HAP-1 (cell line): ENCODE measurements around the gene TULP1.
A peak's percentile ranks its signal among the peaks of the same experiment; 100 is the strongest.

ENCODE experiments used
- DNase-seq, 2 experiments: peaks; one replicate each; pipeline ENCODE4 v3.0.0-alpha.2; 2016 to 2020; ENCODE audit warnings: low spot score in 2 of 2
- H3K27me3 ChIP-seq: fragments of 250-450 bp; sonication (Bioruptor Pico); 2 replicates; pipeline ENCODE4 v1.5.1; 2020; ENCODE audit warnings: low read depth, mild to moderate bottlenecking, moderate library complexity
- H3K36me3 ChIP-seq: fragments of 250-450 bp; sonication (Bioruptor Pico); replicated peaks from 2 replicates; pipeline ENCODE4 v1.5.1; 2020; ENCODE audit warnings: mild to moderate bottlenecking
- H3K4me1 ChIP-seq: fragments of 250-450 bp; sonication (Bioruptor Pico); 2 replicates; pipeline ENCODE4 v1.5.1; 2020; ENCODE audit warnings: mild to moderate bottlenecking
- H3K4me3 ChIP-seq: fragments of 250-450 bp; sonication (Bioruptor Pico); 2 replicates; pipeline ENCODE4 v1.5.1; 2020; ENCODE audit warnings: mild to moderate bottlenecking, moderate library complexity
- H3K9me3 ChIP-seq: fragments of 250-450 bp; sonication (Bioruptor Pico); 2 replicates; pipeline ENCODE4 v1.5.1; 2020; ENCODE audit warnings: mild to moderate bottlenecking, moderate library complexity
- in situ Hi-C: fragments of 300-500 bp; cut with MboI; formaldehyde crosslinking; loops from 3 replicates; pipeline ENCODE4 v1.14.3; 2020; ENCODE audit warnings: low sequenced_read_pairs, inconsistent platforms, mixed read lengths

TULP1 gene

DNA sequence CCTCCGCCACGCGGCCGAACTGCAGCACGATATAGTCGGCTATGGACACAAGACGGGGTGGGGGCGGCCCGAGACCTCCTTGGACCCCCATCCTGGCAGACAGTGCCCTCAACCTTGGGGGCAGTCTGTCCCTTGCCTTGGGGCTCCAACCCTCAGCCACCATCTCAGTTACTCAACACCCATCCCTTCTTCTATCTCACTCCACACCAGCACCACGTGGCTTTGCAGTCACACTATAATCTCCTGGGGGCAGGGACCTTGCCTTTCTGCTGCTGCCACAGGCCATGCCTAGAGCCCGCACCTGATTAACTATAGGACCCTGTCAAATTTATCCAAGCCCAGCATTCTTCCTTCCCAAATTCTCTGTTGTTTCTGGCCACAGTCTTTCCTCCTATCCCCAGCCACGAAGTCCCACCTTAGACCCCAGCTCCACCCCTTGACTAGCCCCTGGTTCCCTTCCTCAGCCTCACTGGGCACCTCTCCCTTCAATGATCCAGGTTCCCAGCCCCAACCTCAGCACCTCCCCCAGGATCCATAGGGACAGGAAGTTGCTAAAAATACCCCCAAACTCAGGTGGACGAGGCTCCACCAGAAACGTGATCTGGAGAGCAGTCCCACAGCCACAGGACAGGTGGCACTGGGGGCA lies 14.2 kb downstream of the TULP1 start:
- no peak for DNase-seq
- Histone ChIP-seq H3K4me1 (peaks cover 4% of the 10 kb centered on the region), H3K27me3 (no peaks in the 10 kb centered on the region), H3K36me3 (no peaks in the 10 kb centered on the region), H3K4me3 (no peak overlapping the region), H3K9me3 (no peaks in the 10 kb centered on the region)
- in situ Hi-C loops = no loop called here

DNA sequence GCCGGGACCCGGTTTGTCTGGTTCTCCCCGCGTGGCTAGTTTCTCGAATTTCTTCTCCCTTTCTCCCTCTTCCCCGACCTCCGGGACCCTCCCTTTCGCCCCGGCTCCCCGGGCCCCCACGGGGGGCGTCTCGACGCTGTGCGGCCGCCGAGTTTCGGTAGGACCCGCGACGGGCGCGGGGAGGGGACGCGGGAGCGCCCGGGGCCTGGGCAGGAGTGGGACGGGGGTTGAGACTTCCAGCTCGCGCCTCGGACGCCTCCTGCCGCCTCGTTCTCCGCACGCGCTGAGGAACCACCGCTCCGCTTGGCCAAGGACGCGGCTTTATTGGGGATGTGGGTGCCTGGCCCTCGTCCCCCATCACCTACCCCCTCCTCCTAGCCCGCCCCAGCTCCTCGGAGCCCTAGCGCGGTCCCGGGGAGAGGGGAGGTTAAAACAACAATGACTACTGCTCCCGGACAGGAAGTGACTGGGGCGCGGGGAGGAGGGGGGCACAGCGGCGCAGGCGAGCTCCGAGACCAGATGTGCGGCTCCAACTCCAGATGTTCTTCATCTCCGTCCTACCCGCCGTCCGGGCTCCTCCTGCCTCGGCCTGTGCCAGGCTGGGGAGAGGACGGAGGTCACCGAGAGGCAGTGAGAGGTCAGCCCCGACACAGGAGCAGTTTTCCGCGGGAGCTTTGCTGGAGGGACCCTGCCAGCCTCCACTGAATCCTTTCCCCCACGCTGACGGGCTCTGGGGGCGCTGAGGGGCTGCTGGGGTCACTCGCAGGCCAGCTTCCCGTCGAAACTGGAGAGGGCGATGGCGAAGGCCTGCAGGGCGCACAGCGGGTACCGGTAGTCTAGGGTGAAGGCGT lies 14.9 kb downstream of the TULP1 start:
- Histone ChIP-seq H3K36me3 (no peaks in the 10 kb centered on the region), H3K4me1 (peaks cover 4% of the 10 kb centered on the region), H3K27me3 (no peaks in the 10 kb centered on the region), H3K9me3 (no peaks in the 10 kb centered on the region), H3K4me3 (peak overlapping the region; percentile 43)
- in situ Hi-C loops = no loop called here
- DNase-seq = peak in 1 of 2 experiments; percentile 59

GRCh38 chr6:35496841-35497570 lies 15.7 kb downstream of the TULP1 start, which contains the start of gene TEAD3:
Gene TEAD3 (minus strand): TSS chr6:35497079.
- no peaks in the 10 kb centered on the region for H3K9me3 ChIP-seq
- no peaks in the 10 kb centered on the region for H3K36me3 ChIP-seq
- DNase-seq = peak; percentile 31 to 73
- peaks cover 4% of the 10 kb centered on the region for H3K4me1 ChIP-seq
- no peaks in the 10 kb centered on the region for H3K27me3 ChIP-seq
- H3K4me3 ChIP-seq = peak within 1 kb of the TSS; percentile 55
- in situ Hi-C loops = no loop called here

- Histone ChIP-seq H3K36me3 (no peaks in the 10 kb centered on the region), H3K9me3 (no peaks in the 10 kb centered on the region), H3K27me3 (no peaks in the 10 kb centered on the region), H3K4me1 (peaks cover 4% of the 10 kb centered on the region), H3K4me3 (peak overlapping the region; percentile 55)
- DNase-seq = peak in 1 of 2 experiments; percentile 31
- in situ Hi-C loops = no loop called here
These were observed 16.5 kb downstream of the TULP1 start for GRCh38 chr6:35496036-35496840.

DNA sequence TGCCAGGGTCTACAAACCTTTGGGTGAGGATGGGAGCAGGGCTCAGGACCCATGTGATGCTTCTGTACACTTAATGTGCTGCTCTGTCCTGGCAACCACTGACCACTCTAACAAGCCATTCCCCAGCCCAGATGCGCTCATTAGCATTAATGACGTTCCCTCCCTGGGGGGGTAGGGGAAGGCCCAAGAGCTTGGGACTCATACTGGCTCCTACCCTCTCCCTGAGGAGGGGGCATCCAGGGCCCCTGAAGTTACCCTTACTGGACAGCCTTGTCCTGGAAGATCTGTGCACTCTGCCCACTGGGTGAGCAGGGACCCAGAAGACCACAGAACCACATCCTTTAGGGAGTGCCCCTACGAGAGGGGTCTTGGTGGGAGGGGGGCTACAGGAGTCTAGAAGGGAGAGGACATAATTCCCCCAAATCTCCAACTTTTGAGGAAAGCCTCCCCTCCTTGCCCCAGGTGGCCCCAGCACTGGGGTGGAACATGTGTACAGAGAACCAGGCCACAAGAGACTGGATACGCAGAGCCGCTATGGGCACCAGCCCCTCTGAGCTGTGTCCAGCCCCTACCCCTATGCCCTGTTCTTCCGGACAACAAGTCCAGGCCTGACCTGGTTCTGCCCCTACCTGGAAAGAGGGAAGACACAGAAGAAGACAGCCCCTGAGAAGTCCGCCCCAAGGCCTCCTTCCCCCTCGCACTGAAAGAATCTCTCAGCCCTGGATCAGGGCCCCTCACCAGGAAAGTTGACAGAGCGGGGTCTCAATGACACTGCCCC lies 17.2 kb downstream of the TULP1 start:
- in situ Hi-C loops = no loop called here
- no peaks in the 10 kb centered on the region for H3K9me3 ChIP-seq
- H3K4me3 ChIP-seq = peak overlapping the region; percentile 55
- H3K27me3 ChIP-seq = no peaks in the 10 kb centered on the region
- H3K36me3 ChIP-seq = no peaks in the 10 kb centered on the region
- DNase-seq = no peak
- peaks cover 4% of the 10 kb centered on the region for H3K4me1 ChIP-seq

GRCh38 chr6:35494161-35494563 lies 18.5 kb downstream of the TULP1 start:
- no peaks in the 10 kb centered on the region for H3K27me3 ChIP-seq
- H3K9me3 ChIP-seq = no peaks in the 10 kb centered on the region
- no peak overlapping the region for H3K4me3 ChIP-seq
- no peak for DNase-seq
- peaks cover 4% of the 10 kb centered on the region for H3K4me1 ChIP-seq
- H3K36me3 ChIP-seq = no peaks in the 10 kb centered on the region
- in situ Hi-C loops = no loop called here

GRCh38 chr6:35493307-35493983 lies 19.3 kb downstream of the TULP1 start:
- Histone ChIP-seq H3K27me3 (no peaks in the 10 kb centered on the region), H3K4me1 (peaks cover 4% of the 10 kb centered on the region), H3K9me3 (no peaks in the 10 kb centered on the region), H3K36me3 (no peaks in the 10 kb centered on the region), H3K4me3 (no peak overlapping the region)
- DNase-seq = no peak
- in situ Hi-C loops = no loop called here

DNA sequence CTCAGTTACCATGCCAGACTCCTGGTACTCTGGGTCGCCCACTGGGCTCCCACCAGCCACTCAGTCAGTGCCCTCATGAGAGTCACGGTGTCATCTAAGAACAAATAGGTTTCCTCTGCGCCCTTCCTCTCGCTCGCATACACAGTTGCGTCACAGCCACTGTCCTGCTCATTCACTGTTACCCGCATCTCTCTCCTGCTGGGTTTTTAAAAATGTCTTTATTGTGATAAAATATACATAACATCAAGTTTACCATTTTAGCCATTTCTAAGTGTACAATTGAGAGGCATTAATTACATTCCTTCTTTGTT lies 19.8 kb downstream of the TULP1 start:
- in situ Hi-C loops = no loop called here
- Histone ChIP-seq H3K9me3 (no peaks in the 10 kb centered on the region), H3K36me3 (no peaks in the 10 kb centered on the region), H3K27me3 (no peaks in the 10 kb centered on the region), H3K4me3 (no peak overlapping the region), H3K4me1 (peaks cover 3% of the 10 kb centered on the region)
- DNase-seq = no peak

- Histone ChIP-seq H3K36me3 (no peaks in the 10 kb centered on the region), H3K4me1 (no peaks in the 10 kb centered on the region; the same call in 1 of the 2 replicates), H3K27me3 (no peaks in the 10 kb centered on the region), H3K9me3 (no peaks in the 10 kb centered on the region), H3K4me3 (no peak overlapping the region)
- in situ Hi-C loops = no loop called here
- no peak for DNase-seq
These were observed 20.3 kb downstream of the TULP1 start for GRCh38 chr6:35492258-35492973.

GRCh38 chr6:35491558-35492257 lies 21.0 kb downstream of the TULP1 start:
- Histone ChIP-seq H3K27me3 (no peaks in the 10 kb centered on the region), H3K4me3 (no peak overlapping the region), H3K4me1 (no peaks in the 10 kb centered on the region; the same call in 1 of the 2 replicates), H3K36me3 (no peaks in the 10 kb centered on the region), H3K9me3 (no peaks in the 10 kb centered on the region)
- DNase-seq = no peak
- in situ Hi-C loops = no loop called here

GRCh38 chr6:35490821-35491557 lies 21.7 kb downstream of the TULP1 start:
- H3K4me3 ChIP-seq = no peak overlapping the region
- H3K27me3 ChIP-seq = no peaks in the 10 kb centered on the region
- H3K4me1 ChIP-seq = peaks cover 2% of the 10 kb centered on the region
- no peak for DNase-seq
- in situ Hi-C loops = no loop called here
- no peaks in the 10 kb centered on the region for H3K9me3 ChIP-seq
- no peaks in the 10 kb centered on the region for H3K36me3 ChIP-seq
